HL-60/S4 treated with retinoic acid at 250 ng/mL for 4 days and 3 days (cell line): ENCODE data around the gene KRTAP3-3.

Source experiments
- in situ Hi-C: fragments of 300-500 bp; cut with MboI; formaldehyde crosslinking; loops from 2 replicates; pipeline ENCODE4 v1.7.0; 2022; ENCODE audit warnings: low sequenced_read_pairs

Gene KRTAP3-3

DNA sequence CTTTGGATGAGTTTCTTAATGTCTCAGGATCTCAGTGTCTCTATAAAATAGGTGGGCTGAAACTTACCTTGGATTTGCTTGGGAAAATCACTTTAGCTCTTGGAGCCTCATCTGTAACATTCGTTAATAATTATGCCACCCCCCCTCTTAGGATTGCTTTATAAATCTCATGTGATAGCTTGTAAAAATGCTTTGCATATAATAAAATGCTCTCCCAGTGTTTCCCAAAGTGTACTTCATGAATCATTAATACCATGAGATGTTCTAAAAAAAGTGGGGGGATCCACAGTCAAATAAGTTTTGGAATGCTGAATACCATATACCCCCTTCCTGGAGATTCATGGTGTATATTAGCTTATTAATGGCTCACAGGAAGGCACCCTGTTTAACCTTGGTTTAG is 32.4 kb downstream of the KRTAP3-3 start:
- in situ Hi-C loops, result no loop called here

DNA sequence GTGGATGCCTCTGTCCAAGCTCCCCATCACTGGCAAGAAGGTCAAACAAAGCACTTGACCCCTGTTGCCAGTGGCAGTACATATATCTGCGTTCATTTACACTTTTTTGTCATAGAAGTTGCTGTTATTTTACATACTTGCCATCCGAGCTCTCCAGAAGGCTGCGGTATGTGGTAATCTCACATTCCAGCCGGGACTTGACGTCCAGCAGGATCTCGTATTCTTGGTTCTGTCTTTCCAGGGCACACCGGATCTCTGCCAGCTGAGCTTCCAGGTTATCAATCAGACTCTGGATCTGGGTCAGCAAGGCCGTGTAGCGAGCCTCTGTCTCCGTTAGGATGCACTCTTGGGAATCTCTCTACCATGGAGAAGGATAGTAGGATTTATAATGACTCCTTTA is 33.8 kb downstream of the KRTAP3-3 start:
- in situ Hi-C loops, result no loop called here

DNA sequence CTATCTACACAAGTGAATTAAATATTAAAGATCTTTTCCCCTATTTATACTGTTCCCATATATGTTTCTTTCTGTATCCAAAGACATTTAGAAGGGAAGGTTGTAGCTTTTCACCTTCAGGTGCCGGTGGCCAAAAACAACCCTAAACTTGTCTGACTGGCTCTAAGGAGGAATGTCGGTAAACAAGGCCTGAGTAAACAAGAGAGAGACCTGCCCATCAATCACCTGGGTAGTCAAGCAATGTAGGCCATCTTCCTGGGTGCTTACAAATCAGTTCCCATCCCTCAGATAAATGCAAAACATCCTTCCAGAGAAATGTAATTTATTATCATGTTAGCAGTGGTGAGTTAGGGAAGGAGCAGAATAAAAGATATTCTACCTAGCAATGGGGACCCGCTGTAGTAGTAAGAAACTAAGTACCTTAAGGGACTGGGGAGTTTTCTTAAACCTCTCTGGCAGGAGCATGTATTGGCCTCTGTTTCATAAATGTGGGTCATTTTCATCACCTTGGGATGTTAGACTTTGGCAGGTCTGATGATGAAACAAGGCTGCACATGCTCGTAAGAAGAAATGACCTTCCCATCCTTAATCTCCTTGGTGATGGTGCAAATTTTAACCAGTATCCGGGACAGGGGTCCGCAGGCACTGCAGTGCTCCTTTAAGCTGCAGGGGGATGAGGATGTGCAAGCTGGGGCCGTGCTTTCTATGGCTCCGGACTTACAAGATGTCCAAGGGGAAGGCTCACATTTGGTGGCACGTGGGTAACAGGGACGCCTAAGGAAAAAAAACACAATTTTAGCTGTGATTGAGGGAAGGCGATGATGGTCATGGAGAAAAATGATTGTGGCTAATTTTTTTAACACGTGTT is 35.6 kb downstream of the KRTAP3-3 start:
- in situ Hi-C loops, result no loop called here

DNA sequence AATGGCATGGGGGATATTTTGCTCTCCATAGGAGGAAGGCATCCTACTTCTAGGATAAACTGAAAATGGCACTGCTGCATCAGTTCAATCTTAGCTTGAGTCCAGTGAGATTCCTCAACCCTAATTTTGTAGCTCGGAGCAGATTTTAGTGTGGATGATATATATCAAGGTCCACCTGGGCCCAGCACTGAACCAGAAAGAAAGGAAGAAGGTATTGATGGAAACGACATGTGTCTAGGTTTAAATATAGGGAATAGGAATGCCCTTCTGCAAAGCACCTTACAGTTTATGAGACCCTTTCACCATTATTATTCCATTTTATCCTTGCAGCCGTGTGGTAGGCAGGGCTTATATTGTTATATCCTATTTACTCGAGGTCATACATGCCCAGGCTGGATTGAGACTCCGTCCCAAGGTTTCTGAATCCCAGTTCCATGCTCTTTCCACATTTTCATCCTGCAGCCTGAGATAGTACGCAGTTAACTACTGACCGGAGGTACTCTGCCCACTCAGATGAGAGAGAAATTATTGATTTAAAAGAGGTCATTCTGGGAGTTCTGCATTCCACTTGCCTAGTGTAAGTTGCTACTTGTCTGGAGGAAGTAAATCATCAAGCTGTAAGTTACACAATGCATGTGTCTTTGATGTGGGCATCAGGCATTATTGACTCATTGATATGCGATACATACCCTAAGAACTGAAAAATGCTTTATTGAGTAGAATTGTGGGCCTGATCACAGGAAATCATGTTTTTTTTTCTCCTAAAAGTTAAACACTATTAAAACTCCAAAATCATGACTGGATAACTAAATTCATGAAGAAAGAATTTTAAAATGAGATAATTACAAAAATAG is 37.3 kb downstream of the KRTAP3-3 start:
- in situ Hi-C loops, result no loop called here

DNA sequence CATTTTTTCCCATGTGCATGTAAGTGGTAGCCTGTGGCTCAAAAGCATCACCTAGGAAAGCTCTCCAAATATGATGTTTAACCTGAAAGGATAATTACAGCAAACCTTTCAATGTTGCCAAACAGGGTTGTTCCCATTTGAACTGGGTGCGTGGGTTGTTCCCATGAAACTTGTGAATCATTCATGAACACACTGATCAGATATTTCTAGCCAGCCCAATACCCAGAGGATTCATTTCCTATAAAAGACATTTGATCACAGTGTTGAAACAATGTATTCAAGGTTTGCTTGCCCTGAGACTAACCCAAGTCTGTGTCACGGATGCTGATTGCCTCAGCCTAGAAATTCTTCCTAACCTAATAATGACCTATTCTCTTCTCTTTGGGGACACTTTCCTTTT is 40.1 kb downstream of the KRTAP3-3 start:
- in situ Hi-C loops, result no loop called here

DNA sequence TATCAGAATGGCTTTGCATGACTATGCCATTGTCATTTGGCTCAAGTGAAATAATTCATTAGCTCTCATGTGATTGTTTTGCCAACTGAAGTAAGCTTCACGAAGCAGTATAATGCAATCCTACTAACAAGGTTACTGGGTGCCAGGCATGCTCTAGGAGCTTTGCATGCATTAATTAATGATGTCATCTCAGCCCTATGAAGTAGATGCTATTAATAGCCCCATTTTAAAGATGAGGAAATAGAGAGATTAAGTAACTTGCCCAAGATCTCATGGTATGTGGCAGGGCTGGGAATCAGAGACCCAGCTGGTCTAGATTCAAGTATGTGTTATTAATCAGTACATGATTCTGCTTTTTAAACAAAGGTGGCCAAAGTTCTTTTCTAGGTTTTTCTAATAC is 41.3 kb downstream of the KRTAP3-3 start:
- in situ Hi-C loops, result no loop called here

DNA sequence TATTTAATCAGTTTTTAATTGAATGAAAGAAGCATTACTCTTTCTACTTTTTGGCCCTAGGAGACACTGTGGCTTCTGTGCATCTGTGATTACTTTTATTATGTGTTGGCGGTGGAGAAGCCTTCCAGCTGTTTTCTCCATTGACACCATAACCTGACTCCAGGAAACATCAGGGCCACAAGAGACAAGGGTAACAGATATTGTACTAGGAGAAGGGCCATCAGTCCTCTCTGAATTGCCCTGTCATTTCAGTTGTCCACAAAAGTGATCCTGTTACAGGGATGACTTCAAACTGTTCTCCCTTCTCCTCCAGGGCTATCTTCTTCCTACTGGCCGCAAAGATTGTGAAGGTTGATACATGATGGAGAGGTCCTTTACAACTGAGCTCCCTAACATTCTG is 41.8 kb downstream of the KRTAP3-3 start:
- in situ Hi-C loops, result no loop called here

DNA sequence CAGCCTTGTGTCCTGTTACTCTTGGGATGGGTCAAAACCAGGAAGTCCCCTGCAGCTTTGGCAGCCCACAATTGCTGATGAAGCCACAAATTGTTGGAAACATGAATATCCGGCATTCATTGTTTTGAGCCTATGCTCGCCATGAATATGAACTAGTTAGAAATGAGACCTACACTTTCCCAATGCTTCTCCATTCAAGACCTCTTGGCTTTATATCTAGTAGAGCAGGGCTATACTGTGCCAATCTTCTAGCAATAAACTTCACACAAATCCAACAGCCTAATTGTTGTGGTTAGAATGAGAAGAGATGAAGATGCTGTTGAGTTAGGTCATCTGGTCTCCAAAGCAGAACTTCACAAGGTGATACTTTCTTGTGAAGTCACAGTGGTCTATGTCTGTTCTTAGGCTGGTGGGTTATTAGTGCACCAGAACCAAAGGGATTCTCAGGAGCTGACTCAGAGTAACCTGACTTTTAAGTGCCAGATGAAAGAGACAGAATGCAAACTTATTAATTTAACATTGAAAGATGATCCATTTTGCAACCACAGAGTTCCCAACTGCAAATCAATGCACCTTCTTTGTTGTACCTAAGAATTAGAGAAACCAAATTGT is 42.8 kb downstream of the KRTAP3-3 start:
- in situ Hi-C loops, result no loop called here

DNA sequence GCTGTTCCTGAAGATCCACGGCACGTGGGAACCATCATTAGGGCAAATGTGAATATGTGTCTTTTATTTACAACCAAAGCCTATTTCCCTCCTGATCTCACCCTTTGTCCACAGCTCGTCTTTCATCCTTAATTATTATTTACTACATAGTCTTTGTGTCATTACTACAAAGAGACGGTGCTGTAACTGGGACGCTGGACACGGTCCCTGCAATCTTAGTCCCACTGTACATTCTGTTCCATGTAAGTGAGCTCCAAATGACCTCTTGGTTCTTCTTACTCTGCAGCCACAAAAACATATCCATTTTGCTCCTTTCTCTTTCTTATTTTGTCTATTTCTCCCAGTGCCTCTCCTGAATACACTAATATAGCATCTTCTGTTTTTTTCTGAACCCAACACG is 43.8 kb downstream of the KRTAP3-3 start:
- in situ Hi-C loops, result no loop called here

DNA sequence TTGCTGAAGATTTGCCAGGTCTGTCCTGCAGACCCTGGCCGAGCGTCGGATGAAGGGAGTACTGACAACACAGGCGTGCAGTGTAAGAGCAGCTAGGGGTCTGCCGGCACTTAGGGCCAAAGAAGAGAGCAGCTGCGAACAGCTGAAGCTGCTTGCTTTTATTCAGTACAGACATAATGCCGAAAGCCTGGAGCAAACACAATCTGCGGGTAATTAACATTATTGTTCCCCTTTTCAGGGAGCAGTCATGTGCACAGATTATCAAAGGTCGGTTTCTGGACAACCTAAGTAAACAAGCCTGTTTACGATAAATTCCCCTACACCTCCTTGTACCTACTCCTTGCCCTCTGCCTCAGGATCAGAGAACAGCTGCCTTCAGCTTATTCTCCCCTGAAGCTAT is 44.5 kb downstream of the KRTAP3-3 start:
- in situ Hi-C loops, result no loop called here

DNA sequence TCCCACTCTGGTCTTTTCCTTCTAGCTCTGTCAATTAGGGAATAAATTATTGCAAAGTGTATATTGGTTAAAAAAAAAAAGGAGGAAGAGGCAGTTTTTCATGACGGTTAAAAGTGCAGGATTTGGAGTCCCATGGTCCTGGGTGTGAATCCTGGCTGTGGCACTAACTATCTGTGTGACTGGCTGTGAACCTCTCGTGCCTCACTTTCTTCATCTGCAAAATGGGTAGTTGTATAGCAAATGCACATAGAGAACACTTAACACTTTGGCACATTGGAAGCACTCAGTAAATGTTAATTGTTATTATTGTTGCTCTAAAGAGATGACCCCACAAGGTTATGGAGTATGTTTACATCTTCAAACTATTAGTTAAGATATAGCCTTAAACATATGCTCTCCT is 46.0 kb downstream of the KRTAP3-3 start:
- in situ Hi-C loops, result no loop called here

DNA sequence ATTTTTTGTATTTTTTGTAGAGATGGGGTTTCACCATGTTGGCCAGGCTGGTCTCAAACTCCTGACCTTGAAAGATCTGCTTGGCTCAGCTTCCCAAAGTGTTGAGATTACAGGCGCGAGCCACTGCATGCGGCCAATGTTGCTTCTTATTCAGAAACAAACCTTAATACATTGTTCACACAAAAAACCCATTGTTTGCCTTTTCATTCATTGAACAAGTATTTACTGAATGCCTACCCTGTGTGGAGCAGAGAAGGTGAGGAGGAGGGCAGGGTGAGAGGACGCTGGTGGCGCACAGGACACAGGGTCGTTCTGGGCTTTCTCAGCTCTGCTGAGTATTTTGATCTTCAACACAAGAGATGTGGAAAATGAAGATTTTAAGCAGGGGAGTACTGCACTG is 48.5 kb downstream of the KRTAP3-3 start:
- in situ Hi-C loops, result no loop called here

DNA sequence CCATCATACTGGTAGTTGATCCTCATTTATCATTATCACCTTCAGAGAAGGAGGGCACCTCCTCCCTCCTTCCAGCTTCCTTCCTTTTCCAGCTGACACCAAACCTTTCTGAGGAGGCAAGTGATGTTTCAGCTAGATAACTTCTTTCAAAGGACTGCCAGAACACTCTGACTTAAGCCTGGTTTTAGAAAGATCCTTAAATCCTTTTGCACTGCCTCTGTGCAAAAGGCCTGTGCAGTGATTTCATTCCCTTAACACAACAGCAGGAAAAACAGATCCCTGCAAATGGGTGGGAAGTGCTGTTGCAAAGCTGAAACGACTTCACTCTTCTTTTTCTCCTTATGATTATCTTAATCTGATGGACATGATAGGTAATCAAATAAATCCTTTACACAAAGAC is 49.4 kb downstream of the KRTAP3-3 start:
- in situ Hi-C loops, result no loop called here
